Epithelial cell of proximal tubule (primary cell): ENCODE data around the gene HOOK2. TPM values are rescaled to one million over a fixed set of nuclear protein-coding genes. Genes with fewer than 3 reads are reported as not detected.
"Not testable (repeated sequence)": the region's sequence is repeated elsewhere in the genome, so short reads cannot be mapped to it uniquely, and the experiment has no call there.

ENCODE experiments used
- DNase-seq: peaks from one replicate; pipeline ENCODE4 v3.0.0-alpha.2; 2011; ENCODE audit warnings: low read depth
- H3K4me3 ChIP-seq: 2 replicates; pipeline ENCODE4 v1.5.1; 2011; ENCODE audit warnings: low read depth, mild to moderate bottlenecking, low read length
- CTCF ChIP-seq: conservative IDR thresholded peaks from 2 replicates; pipeline ENCODE4 v1.5.1; 2012; ENCODE audit warnings: low read depth, mild to moderate bottlenecking, low read length
- total RNA-seq: library from RNA; depleted of rRNA; stranded (reverse); fragments of >200 nt; gene quantifications from 2 replicates; pipeline ENCODE4 v1.2.3, GENCODE V29; 2015

HOOK2 gene
- total RNA-seq, 1 donor from 2014 or later, result 26.3 TPM

- no peak for DNase-seq
- no peak for TF ChIP-seq CTCF
- H3K4me3 ChIP-seq, result no peak overlapping the region
These were observed 44.0 kb downstream of the HOOK2 start for GRCh38 chr19:12731337-12731736.

GRCh38 chr19:12730064-12730463 is 45.3 kb downstream of the HOOK2 start:
- TF ChIP-seq CTCF, result no peak
- no peak for DNase-seq
- H3K4me3 ChIP-seq, result no peak overlapping the region

GRCh38 chr19:12727745-12728433 is 47.5 kb downstream of the HOOK2 start:
- no peak for DNase-seq
- no peak for TF ChIP-seq CTCF
- H3K4me3 ChIP-seq, result no peak overlapping the region

- no peak overlapping the region for H3K4me3 ChIP-seq
- no peak for TF ChIP-seq CTCF
- no peak for DNase-seq
These were observed 48.4 kb downstream of the HOOK2 start for GRCh38 chr19:12726988-12727316.

- H3K4me3 ChIP-seq, DNase-seq: not testable (repeated sequence)
These were observed 49.7 kb downstream of the HOOK2 start for GRCh38 chr19:12725612-12726011.

GRCh38 chr19:12723641-12724426 is 51.5 kb downstream of the HOOK2 start, which contains the start of gene TNPO2:
TSS of gene TNPO2 (minus strand) at chr19:12723932. CDS start at chr19:12720977, 2,955 bp downstream.
- DNase-seq, result no peak
- peak within 1 kb of the TSS; percentile 87 for H3K4me3 ChIP-seq
- no peak for TF ChIP-seq CTCF

- no peak for DNase-seq
- TF ChIP-seq CTCF, result no peak
- H3K4me3 ChIP-seq, result peak overlapping the region; percentile 87
These were observed 52.0 kb downstream of the HOOK2 start for GRCh38 chr19:12723381-12723640.
